ENCODE measurements around the gene SRSF7. TPM values are rescaled to one million over a fixed set of nuclear protein-coding genes. Genes with fewer than 3 reads are reported as not detected.

Gene SRSF7
- total and polyA plus RNA-seq, 2 donors (not counting 1 experiment from before 2014, with no cell fraction given), result 283 to 505 TPM

DNA sequence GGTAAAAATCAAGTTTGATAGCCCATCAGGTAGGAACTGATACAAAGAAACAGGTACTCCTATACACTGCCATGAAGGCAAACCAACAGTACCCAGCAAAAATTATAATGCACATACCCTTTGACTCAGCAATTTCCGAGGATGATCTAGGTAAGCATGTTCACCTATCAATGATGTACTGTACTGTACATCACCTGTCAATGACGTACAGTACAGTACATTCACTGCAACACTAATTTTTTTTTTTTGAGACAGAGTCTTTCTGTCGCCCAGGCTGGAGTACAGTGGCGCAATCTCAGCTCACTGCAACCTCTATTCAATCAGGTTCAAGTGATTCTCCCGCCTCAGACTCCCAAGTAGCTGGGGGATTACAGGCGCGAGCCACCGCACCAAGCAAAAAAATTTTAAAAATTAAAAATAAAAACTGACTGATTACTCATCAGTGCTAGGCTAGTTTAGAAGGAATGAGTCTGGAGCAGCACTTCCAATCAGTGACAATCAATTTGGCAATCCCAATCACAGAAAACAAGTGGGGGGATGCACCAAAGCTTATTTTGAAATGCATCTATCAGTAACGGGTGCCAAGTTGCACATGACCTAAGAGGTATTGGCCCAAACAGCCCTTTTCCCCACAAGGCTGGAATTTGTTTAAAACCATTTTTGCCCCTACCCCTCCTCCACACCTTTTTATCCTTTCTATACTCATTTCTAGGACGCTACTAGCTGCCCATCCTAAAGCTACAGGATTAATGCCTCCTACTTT lies 8.2 kb downstream of the SRSF7 start:
- TF ChIP-seq, protein P1, sequence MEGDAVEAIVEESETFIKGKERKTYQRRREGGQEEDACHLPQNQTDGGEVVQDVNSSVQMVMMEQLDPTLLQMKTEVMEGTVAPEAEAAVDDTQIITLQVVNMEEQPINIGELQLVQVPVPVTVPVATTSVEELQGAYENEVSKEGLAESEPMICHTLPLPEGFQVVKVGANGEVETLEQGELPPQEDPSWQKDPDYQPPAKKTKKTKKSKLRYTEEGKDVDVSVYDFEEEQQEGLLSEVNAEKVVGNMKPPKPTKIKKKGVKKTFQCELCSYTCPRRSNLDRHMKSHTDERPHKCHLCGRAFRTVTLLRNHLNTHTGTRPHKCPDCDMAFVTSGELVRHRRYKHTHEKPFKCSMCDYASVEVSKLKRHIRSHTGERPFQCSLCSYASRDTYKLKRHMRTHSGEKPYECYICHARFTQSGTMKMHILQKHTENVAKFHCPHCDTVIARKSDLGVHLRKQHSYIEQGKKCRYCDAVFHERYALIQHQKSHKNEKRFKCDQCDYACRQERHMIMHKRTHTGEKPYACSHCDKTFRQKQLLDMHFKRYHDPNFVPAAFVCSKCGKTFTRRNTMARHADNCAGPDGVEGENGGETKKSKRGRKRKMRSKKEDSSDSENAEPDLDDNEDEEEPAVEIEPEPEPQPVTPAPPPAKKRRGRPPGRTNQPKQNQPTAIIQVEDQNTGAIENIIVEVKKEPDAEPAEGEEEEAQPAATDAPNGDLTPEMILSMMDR (IDR thresholded peaks at IDR 0.05), result no peak
- TF ChIP-seq EZH2 (IDR thresholded peaks at IDR 0.05; ENCODE audit: borderline replicate concordance, insufficient read depth, low read depth, low read length, poor library complexity, severe bottlenecking), result no peak
- H3K27me3 Mint-ChIP-seq, result no peaks in the 10 kb centered on the region
- CTCF ChIA-PET, result interaction anchor here (1.2 to 9.0 kb wide), 7 partner anchors 11 to 427 kb away, joined by 3 to 85 read pairs (median 5); no protein-coding TSS in a partner anchor
- H3K4me1 ChIP-seq (ENCODE audit: control insufficient read depth in 2 of 2, insufficient read depth in 2 of 2, low read length in 2 of 2), result peaks cover 7 to 13% of the 10 kb centered on the region in 2 donors
- POLR2A ChIA-PET, result interaction anchor here (0.7 to 1.9 kb wide), 2 partner anchors 8 to 78 kb away, joined by 6 to 10 read pairs; partner anchors contain the start of gene SRSF7
- no peaks in the 10 kb centered on the region for H3K9me3 Mint-ChIP-seq (ENCODE audit: insufficient read depth)
- H3K4me2 ChIP-seq (replicated peaks; ENCODE audit: low read depth, low read length, poor library complexity, severe bottlenecking), result no peak overlapping the region
- H3K79me2 ChIP-seq (ENCODE audit: control insufficient read depth, insufficient read depth, low read length), result peaks cover 22% of the 10 kb centered on the region
- no peaks in the 10 kb centered on the region for H3K27me3 ChIP-seq (replicated peaks in 1 of 4; ENCODE audit: control extremely low read depth in 1 of 4, control insufficient read depth in 3 of 4, insufficient read depth in 4 of 4, low read length in 3 of 4)
- no peak overlapping the region for H3K4me3 Mint-ChIP-seq
- ATAC-seq (ENCODE audit: low read depth) (no peak), DNase-seq (no peak)
- peaks cover 42% of the 10 kb centered on the region for H3K4me1 Mint-ChIP-seq
- intact Hi-C loops (cut with micrococcal nuclease), result loop anchor here (5.0 kb wide), 1 partner anchor 426 kb away; no protein-coding TSS in a partner anchor
- H3K27ac ChIP-seq (ENCODE audit: low read length in 2 of 2), result no peak overlapping the region
- no peak overlapping the region for H3K4me3 ChIP-seq (ENCODE audit: control extremely low read depth in 1 of 5, extremely low read depth in 1 of 5, insufficient read depth in 1 of 5, low read depth in 2 of 5, low read length in 4 of 5)
- WGBS (ENCODE audit: insufficient coverage), result 94% methylated on average over 2 of the region's 10 CpGs
- no peaks in the 10 kb centered on the region for H3K9me3 ChIP-seq (ENCODE audit: control extremely low read depth in 1 of 3, control insufficient read depth in 2 of 3, insufficient read depth in 1 of 3, low read length in 2 of 3)
- no peak overlapping the region for H3K9ac ChIP-seq (ENCODE audit: low read length)
- H3K27ac Mint-ChIP-seq, result no peak overlapping the region
- peaks cover 51% of the 10 kb centered on the region for H4K20me1 ChIP-seq (ENCODE audit: control insufficient read depth, insufficient read depth, low read length, poor library complexity, severe bottlenecking)
- H2AFZ ChIP-seq (ENCODE audit: insufficient read depth, low read depth, low read length, poor library complexity, severe bottlenecking), result no peak overlapping the region
- peaks cover 19 to 71% of the 10 kb centered on the region in 2 experiments for H3K36me3 ChIP-seq (replicated peaks in 1 of 2; ENCODE audit: control extremely low read depth in 1 of 2, control insufficient read depth in 1 of 2, extremely low read depth in 1 of 2, insufficient read depth in 2 of 2, low read length in 1 of 2)
